K562 (cell line): ENCODE results near the gene ZNF618. TPM values are rescaled to one million over a fixed set of nuclear protein-coding genes. Genes with fewer than 3 reads are reported as not detected.

Experiments
- FOSL1 ChIP-seq: fragments of 200-800 bp; sonication (Bioruptor generic); conservative IDR thresholded peaks from 2 replicates; pipeline ENCODE4 v1.6.1; 2016; ENCODE audit warnings: missing genetic modification characterization, missing compliant biosample characterization
- KDM2B ChIP-seq: fragments of 250-450 bp; sonication (Bioruptor Pico); IDR thresholded peaks from 2 replicates; pipeline ENCODE4 v1.8.0; 2021; ENCODE audit warnings: mild to moderate bottlenecking, moderate library complexity
- RBM34 ChIP-seq: fragments of 200-400 bp; formaldehyde crosslinking; IDR thresholded peaks from 2 replicates; pipeline ENCODE4 v1.6.1; 2018; ENCODE audit warnings: low read length, borderline replicate concordance; ENCODE audit not compliant: insufficient read depth
- polyA plus RNA-seq, 8 experiments: library from polyadenylated mRNA; depleted of rRNA in 4 of 8; stranded (reverse) in 5 of 8; unstranded in 3 of 8; fragments of >200 nt; fragmentation: Nextera tagmentation in 2 of 8; fragmentation: Illumina TruSeq in 1 of 8; extraction: Ambion mirVana in 2 of 8; extraction: Trizol in 1 of 8; gene quantifications; 2 replicates each; pipeline versions ENCODE4 v1.2.1 to v1.2.3, GENCODE V29; 2011 to 2014; ENCODE audit warnings: inconsistent platforms in 1 of 8, missing spikeins in 1 of 8
- total RNA-seq, 7 experiments: library from RNA; depleted of rRNA in 6 of 7; stranded (reverse); fragments of >200 nt in 6 of 7; fragmentation: Illumina TruSeq in 2 of 7; extraction: Trizol in 2 of 7; gene quantifications; 2 replicates each; pipeline versions ENCODE4 v1.2.1 to v1.2.3, GENCODE V29; 2011 to 2021; ENCODE audit warnings: low replicate concordance in 1 of 7
- TF ChIP-seq, protein P1 (sequence below), 2 experiments: fragments of 450-650 bp; IDR thresholded peaks; 2 replicates each; pipeline ENCODE4 v1.6.1; 2016; ENCODE audit warnings: mild to moderate bottlenecking in 2 of 2, borderline replicate concordance in 1 of 2, low read depth in 1 of 2, moderate library complexity in 1 of 2

ZNF618 gene
- total and polyA plus RNA-seq, 9 of the 15 experiments (the other 6 are each of a cell fraction or from before 2014, with no cell fraction given), result 0.08 to 13.7 (median 3.4) TPM

DNA sequence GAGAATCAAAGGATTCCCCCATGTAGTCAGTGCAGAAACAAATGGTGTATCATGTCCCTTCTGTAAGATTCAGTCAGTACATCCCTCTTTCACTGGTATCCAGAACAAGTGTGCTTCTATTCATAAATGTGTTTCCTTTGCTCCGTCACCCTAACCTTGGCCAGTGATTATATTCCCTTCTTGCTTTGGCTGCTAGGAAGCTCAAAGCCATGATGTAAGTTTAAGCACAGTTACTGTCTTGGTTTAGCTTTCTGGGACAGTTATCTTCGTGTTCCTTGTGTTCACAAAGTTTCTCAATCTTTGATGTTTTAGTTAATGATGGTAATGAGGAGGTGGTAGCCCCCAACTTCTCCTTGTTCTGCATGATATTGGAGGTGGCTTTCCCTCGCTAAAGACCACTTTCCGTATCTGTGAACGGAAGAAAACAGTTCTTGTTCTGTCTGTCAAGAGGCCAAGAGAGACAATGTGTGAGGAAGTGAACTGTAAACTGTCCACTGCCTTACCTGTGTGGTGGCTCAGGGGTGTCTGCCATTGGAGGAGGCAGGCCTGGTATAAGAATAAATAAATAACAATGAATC, 204.2 kb downstream of the ZNF618 start (continued):
- TF ChIP-seq, protein P1, sequence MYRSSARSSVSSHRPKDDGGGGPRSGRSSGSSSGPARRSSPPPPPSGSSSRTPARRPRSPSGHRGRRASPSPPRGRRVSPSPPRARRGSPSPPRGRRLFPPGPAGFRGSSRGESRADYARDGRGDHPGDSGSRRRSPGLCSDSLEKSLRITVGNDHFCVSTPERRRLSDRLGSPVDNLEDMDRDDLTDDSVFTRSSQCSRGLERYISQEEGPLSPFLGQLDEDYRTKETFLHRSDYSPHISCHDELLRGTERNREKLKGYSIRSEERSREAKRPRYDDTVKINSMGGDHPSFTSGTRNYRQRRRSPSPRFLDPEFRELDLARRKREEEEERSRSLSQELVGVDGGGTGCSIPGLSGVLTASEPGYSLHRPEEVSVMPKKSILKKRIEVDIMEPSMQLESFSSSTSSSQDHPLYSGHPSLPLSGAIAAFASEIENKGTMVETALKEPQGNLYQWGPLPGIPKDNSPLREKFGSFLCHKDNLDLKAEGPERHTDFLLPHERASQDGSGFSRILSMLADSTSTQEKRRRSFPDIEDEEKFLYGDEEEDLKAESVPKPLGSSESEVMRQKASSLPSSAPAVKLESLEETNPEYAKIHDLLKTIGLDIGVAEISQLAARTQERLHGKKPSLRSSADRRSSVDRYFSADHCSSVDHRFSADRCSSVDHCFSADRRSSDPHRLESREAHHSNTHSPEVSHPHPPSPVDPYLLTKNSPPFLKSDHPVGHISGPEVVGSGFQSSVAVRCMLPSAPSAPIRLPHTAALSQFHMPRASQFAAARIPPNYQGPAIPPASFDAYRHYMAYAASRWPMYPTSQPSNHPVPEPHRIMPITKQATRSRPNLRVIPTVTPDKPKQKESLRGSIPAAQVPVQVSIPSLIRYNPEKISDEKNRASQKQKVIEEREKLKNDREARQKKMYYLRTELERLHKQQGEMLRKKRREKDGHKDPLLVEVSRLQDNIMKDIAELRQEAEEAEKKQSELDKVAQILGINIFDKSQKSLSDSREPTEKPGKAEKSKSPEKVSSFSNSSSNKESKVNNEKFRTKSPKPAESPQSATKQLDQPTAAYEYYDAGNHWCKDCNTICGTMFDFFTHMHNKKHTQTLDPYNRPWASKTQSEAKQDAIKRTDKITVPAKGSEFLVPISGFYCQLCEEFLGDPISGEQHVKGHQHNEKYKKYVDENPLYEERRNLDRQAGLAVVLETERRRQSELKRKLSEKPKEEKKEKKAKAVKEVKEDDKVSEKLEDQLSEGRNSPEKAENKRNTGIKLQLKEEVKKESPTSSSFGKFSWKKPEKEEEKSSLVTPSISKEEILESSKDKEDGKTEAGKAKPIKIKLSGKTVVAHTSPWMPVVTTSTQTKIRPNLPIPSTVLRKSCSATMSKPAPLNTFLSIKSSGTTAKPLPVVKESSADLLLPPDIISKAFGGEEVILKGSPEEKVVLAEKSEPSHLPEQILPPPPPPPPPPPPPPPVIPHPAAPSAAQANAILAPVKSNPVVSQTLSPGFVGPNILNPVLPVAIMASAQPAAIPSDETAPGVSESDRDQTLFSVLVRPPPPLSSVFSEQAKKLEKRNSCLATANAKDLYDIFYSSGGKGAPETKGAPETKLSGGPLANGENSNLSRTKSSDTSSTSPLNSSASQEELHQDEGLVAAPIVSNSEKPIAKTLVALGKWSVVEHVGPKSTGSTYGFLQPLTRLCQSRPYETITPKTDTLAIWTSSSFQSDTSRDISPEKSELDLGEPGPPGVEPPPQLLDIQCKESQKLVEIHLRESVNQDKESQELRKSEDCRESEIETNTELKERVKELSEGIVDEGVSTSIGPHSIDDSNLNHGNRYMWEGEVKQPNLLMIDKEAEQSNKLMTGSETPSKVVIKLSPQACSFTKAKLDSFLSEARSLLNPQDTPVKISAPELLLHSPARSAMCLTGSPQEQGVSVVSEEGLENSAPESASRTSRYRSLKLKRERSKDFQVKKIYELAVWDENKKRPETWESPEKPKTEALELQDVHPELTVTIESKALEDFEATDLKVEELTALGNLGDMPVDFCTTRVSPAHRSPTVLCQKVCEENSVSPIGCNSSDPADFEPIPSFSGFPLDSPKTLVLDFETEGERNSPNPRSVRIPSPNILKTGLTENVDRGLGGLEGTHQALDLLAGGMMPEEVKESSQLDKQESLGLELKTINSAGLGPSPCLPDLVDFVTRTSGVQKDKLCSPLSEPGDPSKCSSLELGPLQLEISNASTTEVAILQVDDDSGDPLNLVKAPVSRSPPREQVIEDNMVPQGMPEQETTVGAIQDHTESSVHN (IDR thresholded peaks at IDR 0.05; ENCODE audit: borderline replicate concordance in 1 of 2, low read depth in 1 of 2), result no peak
- TF ChIP-seq RBM34 (no peak), KDM2B (CRISPR knock-in tag) (no peak), FOSL1 (no peak)
